Mesendoderm (in vitro differentiated cells): ENCODE data around the gene SHTN1.

Experiments
- DNase-seq: peaks from one replicate; pipeline ENCODE4 v3.0.0; 2013
- H2AK5ac ChIP-seq: 2 replicates; pipeline ENCODE4 v1.6.1; 2013; ENCODE audit warnings: low read length, inconsistent platforms
- H2BK120ac ChIP-seq: 2 replicates; pipeline ENCODE4 v1.6.1; 2013; ENCODE audit warnings: low read depth, mild to moderate bottlenecking, low read length, moderate library complexity, mixed read lengths
- H2BK15ac ChIP-seq: replicated peaks from 2 replicates; pipeline ENCODE4 v1.6.1; 2013; ENCODE audit warnings: low read depth, mild to moderate bottlenecking, moderate library complexity
- H2BK5ac ChIP-seq: 2 replicates; pipeline ENCODE4 v1.6.1; 2013; ENCODE audit warnings: low read length, inconsistent platforms
- H3K18ac ChIP-seq: 2 replicates; pipeline ENCODE4 v1.6.1; 2013; ENCODE audit warnings: mild to moderate bottlenecking, low read length, mixed read lengths
- H3K23ac ChIP-seq: one replicate; pipeline ENCODE4 v1.6.1; 2013; ENCODE audit warnings: low read length
- H3K27ac ChIP-seq: 2 replicates; pipeline ENCODE4 v1.5.1; 2013; ENCODE audit warnings: low read depth, mild to moderate bottlenecking, inconsistent platforms, low read length, moderate library complexity
- H3K27me3 ChIP-seq: 2 replicates; pipeline ENCODE4 v1.6.1; 2013; ENCODE audit warnings: low read length, control low read depth, mild to moderate bottlenecking, inconsistent platforms; ENCODE audit not compliant: insufficient read depth, poor library complexity
- H3K36me3 ChIP-seq: 2 replicates; pipeline ENCODE4 v1.6.1; 2013; ENCODE audit warnings: low read length, inconsistent platforms; ENCODE audit not compliant: control insufficient read depth, insufficient read depth
- H3K4ac ChIP-seq: one replicate; pipeline ENCODE4 v1.6.1; 2013; ENCODE audit warnings: low read depth, mild to moderate bottlenecking, low read length, moderate library complexity
- H3K4me1 ChIP-seq: 2 replicates; pipeline ENCODE4 v1.6.1; 2013; ENCODE audit warnings: low read depth, low read length, inconsistent platforms; ENCODE audit not compliant: control insufficient read depth
- H3K4me2 ChIP-seq: 2 replicates; pipeline ENCODE4 v1.6.1; 2013; ENCODE audit warnings: low read length
- H3K4me3 ChIP-seq: 2 replicates; pipeline ENCODE4 v1.5.1; 2013; ENCODE audit warnings: mild to moderate bottlenecking, low read length
- H3K56ac ChIP-seq: one replicate; pipeline ENCODE4 v1.6.1; 2013; ENCODE audit warnings: low read length
- H3K79me1 ChIP-seq: 2 replicates; pipeline ENCODE4 v1.6.1; 2013; ENCODE audit warnings: low read length, inconsistent platforms
- H3K79me2 ChIP-seq: 2 replicates; pipeline ENCODE4 v1.6.1; 2013; ENCODE audit warnings: mild to moderate bottlenecking, low read length; ENCODE audit not compliant: control insufficient read depth, insufficient read depth
- H3K9ac ChIP-seq: 2 replicates; pipeline ENCODE4 v1.6.1; 2013; ENCODE audit warnings: low read length, inconsistent platforms
- H4K5ac ChIP-seq: one replicate; pipeline ENCODE4 v1.6.1; 2013; ENCODE audit warnings: low read length
- H4K8ac ChIP-seq: one replicate; pipeline ENCODE4 v1.6.1; 2013; ENCODE audit warnings: low read depth, mild to moderate bottlenecking, control low read depth, low read length, moderate library complexity
- WGBS: extraction: QIAGEN DNeasy Blood & Tissue Kit; methylation state at CpG from one replicate; pipeline ENCODE4 v1.1.7; 2013; ENCODE audit warnings: low lambda C conversion rate, missing lambda C conversion rate; ENCODE audit not compliant: insufficient coverage; ENCODE audit errors: extremely low coverage; 5-methylcytosine and 5-hydroxymethylcytosine counted together

SHTN1 gene

GRCh38 chr10:116845823-116846222, 159.2 kb downstream of the SHTN1 start:
- Histone ChIP-seq H3K23ac (no peak overlapping the region), H3K18ac (no peak overlapping the region)
- no CpG with 5 or more reads among the region's 2 CpGs for WGBS

DNA sequence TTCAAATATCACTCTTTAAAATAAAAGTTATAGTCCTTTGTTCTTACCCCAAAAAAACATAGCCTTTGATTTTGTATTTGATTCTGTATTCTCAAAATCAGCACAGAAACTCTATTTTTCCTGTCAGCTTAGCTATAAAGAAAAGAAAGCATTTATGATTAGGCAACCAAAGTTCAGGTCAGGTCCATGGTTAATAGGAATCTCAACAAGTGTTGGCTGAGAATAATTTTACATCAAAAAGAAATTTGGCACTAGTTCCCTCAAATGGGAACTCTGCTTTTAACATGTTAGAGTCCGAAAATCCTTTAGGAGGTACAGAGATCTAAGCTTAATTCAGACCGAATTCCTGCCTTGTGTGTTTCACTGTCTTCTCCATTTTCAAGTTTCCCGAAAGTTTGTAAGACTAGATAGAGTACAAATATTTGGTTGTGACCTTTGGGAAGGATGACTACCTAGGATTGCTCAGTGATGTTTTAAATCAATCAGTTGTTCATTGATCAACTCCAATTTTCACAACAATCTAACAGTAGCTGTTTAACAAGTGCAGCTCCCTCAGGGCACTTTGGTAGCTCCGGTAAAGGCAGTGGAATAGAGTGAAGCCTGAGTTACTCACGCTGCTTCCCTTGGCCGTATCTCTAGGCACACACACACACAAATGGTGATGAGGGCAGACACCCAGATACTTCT, 164.5 kb downstream of the SHTN1 start:
- no peak overlapping the region for H2BK15ac ChIP-seq
- H3K79me1 ChIP-seq, result no peaks in the 10 kb centered on the region
- no peak overlapping the region for H2BK120ac ChIP-seq
- no peak overlapping the region for H3K4me2 ChIP-seq
- H3K27me3 ChIP-seq, result no peaks in the 10 kb centered on the region
- no peak overlapping the region for H3K23ac ChIP-seq
- no peak overlapping the region for H3K18ac ChIP-seq
- no peak overlapping the region for H2BK5ac ChIP-seq
- no peak overlapping the region for H2AK5ac ChIP-seq
- WGBS, result no CpG with 5 or more reads among the region's 6 CpGs
- no peak overlapping the region for H3K9ac ChIP-seq
- no peak overlapping the region for H3K27ac ChIP-seq
- H3K4ac ChIP-seq, result no peak overlapping the region
- no peak overlapping the region for H3K56ac ChIP-seq
- no peak for DNase-seq
- no peaks in the 10 kb centered on the region for H3K36me3 ChIP-seq
- H3K4me3 ChIP-seq, result no peak overlapping the region
- no peak overlapping the region for H4K5ac ChIP-seq
- H4K8ac ChIP-seq, result no peak overlapping the region
- no peaks in the 10 kb centered on the region for H3K79me2 ChIP-seq
- H3K4me1 ChIP-seq, result peaks cover 2% of the 10 kb centered on the region

More at GRCh38 chr10:116845823-116846222, 159.2 kb downstream of the SHTN1 start:
- H3K4me3 ChIP-seq, result no peak overlapping the region
- no peaks in the 10 kb centered on the region for H3K79me2 ChIP-seq
- no peaks in the 10 kb centered on the region for H3K79me1 ChIP-seq
- H2BK120ac ChIP-seq, result no peak overlapping the region
- H4K5ac ChIP-seq, result no peak overlapping the region
- no peak overlapping the region for H3K56ac ChIP-seq
- no peak for DNase-seq
- H3K27ac ChIP-seq, result no peak overlapping the region
- no peaks in the 10 kb centered on the region for H3K27me3 ChIP-seq
- H2BK15ac ChIP-seq, result no peak overlapping the region
- no peaks in the 10 kb centered on the region for H3K36me3 ChIP-seq
- no peak overlapping the region for H2BK5ac ChIP-seq
- H4K8ac ChIP-seq, result no peak overlapping the region
- H3K4me1 ChIP-seq, result peaks cover 9% of the 10 kb centered on the region
- H3K4me2 ChIP-seq, result no peak overlapping the region
- H3K9ac ChIP-seq, result no peak overlapping the region
- no peak overlapping the region for H3K4ac ChIP-seq
- no peak overlapping the region for H2AK5ac ChIP-seq

DNA sequence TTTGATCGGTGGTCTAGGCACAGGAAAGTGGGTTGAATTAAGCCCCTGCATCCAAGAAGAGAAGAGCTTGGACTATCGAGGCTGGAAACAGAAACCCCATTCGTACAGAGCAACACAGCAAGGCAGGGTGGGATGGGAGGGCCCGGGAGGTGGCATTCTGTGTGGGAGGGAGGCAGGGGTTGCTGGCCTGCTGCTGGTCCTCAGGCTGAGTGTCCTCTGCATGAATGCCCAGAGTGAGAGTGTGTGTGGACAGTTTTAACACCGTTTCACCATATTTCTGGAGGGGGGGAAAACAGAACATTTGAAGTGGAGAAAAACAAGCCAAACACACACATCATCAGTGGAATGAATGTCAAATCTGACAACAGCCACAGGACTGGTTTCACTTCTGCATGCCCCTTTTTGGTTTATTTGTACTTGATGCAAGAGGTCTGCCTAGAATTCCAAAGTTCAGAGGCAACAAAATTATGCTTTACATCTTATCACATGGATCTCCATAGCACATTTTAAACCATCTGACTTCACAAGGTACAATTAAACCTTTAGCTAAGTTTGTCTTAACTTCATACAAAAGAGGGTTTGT, 166.8 kb downstream of the SHTN1 start:
- H2BK120ac ChIP-seq, result no peak overlapping the region
- H4K8ac ChIP-seq, result no peak overlapping the region
- H3K79me1 ChIP-seq, result no peaks in the 10 kb centered on the region
- H2BK15ac ChIP-seq, result no peak overlapping the region
- DNase-seq, result no peak
- H3K4me1 ChIP-seq, result peaks cover 6% of the 10 kb centered on the region
- H3K56ac ChIP-seq, result no peak overlapping the region
- H3K27me3 ChIP-seq, result no peaks in the 10 kb centered on the region
- H3K4me2 ChIP-seq, result no peak overlapping the region
- no peak overlapping the region for H3K4me3 ChIP-seq
- H3K36me3 ChIP-seq, result no peaks in the 10 kb centered on the region
- no peak overlapping the region for H2AK5ac ChIP-seq
- H3K9ac ChIP-seq, result no peak overlapping the region
- no peak overlapping the region for H3K23ac ChIP-seq
- WGBS, result no CpG with 5 or more reads among the region's 5 CpGs
- H3K79me2 ChIP-seq, result no peaks in the 10 kb centered on the region
- no peak overlapping the region for H3K27ac ChIP-seq
- H3K18ac ChIP-seq, result no peak overlapping the region
- H2BK5ac ChIP-seq, result no peak overlapping the region
- H3K4ac ChIP-seq, result no peak overlapping the region
- no peak overlapping the region for H4K5ac ChIP-seq

- WGBS, result no CpG with 5 or more reads among the region's 8 CpGs
Observed at GRCh38 chr10:116836902-116837523, 168.0 kb downstream of the SHTN1 start.

GRCh38 chr10:116836083-116836482, 168.9 kb downstream of the SHTN1 start:
- H3K9ac ChIP-seq, result no peak overlapping the region
- H3K79me2 ChIP-seq, result no peaks in the 10 kb centered on the region
- H3K56ac ChIP-seq, result no peak overlapping the region
- no peak overlapping the region for H2BK5ac ChIP-seq
- H2AK5ac ChIP-seq, result no peak overlapping the region
- no peaks in the 10 kb centered on the region for H3K27me3 ChIP-seq
- no peak overlapping the region for H3K4me3 ChIP-seq
- H3K4ac ChIP-seq, result no peak overlapping the region
- no peaks in the 10 kb centered on the region for H3K79me1 ChIP-seq
- H3K4me2 ChIP-seq, result no peak overlapping the region
- H4K5ac ChIP-seq, result no peak overlapping the region
- H3K27ac ChIP-seq, result peak overlapping the region; percentile 30
- no peaks in the 10 kb centered on the region for H3K36me3 ChIP-seq
- WGBS, result no CpG with 5 or more reads among the region's 4 CpGs
- H3K18ac ChIP-seq, result no peak overlapping the region
- peaks cover 6% of the 10 kb centered on the region for H3K4me1 ChIP-seq
- no peak overlapping the region for H4K8ac ChIP-seq
- DNase-seq, result peak; percentile 94
- H3K23ac ChIP-seq, result no peak overlapping the region
- no peak overlapping the region for H2BK120ac ChIP-seq
- H2BK15ac ChIP-seq, result no peak overlapping the region

More at GRCh38 chr10:116836902-116837523, 168.0 kb downstream of the SHTN1 start:
- Histone ChIP-seq H3K18ac (no peak overlapping the region), H2AK5ac (no peak overlapping the region), H3K79me1 (no peaks in the 10 kb centered on the region), H3K23ac (no peak overlapping the region), H2BK120ac (no peak overlapping the region), H3K27ac (no peak overlapping the region), H3K4ac (no peak overlapping the region), H2BK5ac (no peak overlapping the region), H3K4me3 (no peak overlapping the region), H3K56ac (no peak overlapping the region), H3K27me3 (no peaks in the 10 kb centered on the region), H3K9ac (no peak overlapping the region), H3K4me2 (no peak overlapping the region), H3K4me1 (peaks cover 6% of the 10 kb centered on the region), H2BK15ac (peak overlapping the region; percentile 27), H4K8ac (no peak overlapping the region), H4K5ac (no peak overlapping the region), H3K36me3 (no peaks in the 10 kb centered on the region), H3K79me2 (no peaks in the 10 kb centered on the region)
- no peak for DNase-seq
